ENCODE measurements around the gene VWF. TPM values are rescaled to one million over a fixed set of nuclear protein-coding genes. Genes with fewer than 3 reads are reported as not detected.

Gene VWF
- total RNA-seq, 1 experiment from 2014 or later = 0.05 TPM

GRCh38 chr12:5953835-5954586 is 170.5 kb downstream of the VWF start:
- DNase-seq (ENCODE audit: low read depth) = no peak

- no peak for DNase-seq (ENCODE audit: low read depth)
Measured at GRCh38 chr12:5952031-5952430, 172.4 kb downstream of the VWF start.

- no peak for DNase-seq (ENCODE audit: low read depth)
Measured at GRCh38 chr12:5948696-5949095, 175.8 kb downstream of the VWF start.

- no peak for DNase-seq (ENCODE audit: low read depth)
Measured at GRCh38 chr12:5947006-5947405, 177.5 kb downstream of the VWF start.

- no peak for DNase-seq (ENCODE audit: low read depth)
Measured at GRCh38 chr12:5946388-5946787, 178.1 kb downstream of the VWF start.

- peak; percentile 32 for DNase-seq (ENCODE audit: low read depth)
Measured at GRCh38 chr12:5945071-5946008, 179.1 kb downstream of the VWF start, which contains the start of gene ANO2. ANO2 (minus strand) TSS chr12:5945259; CDS start chr12:5945217, 42 bp downstream.

GRCh38 chr12:5944688-5945070 is 179.8 kb downstream of the VWF start:
- no peak for DNase-seq (ENCODE audit: low read depth)

GRCh38 chr12:5944053-5944452 is 180.4 kb downstream of the VWF start:
- no peak for DNase-seq (ENCODE audit: low read depth)

- DNase-seq (ENCODE audit: low read depth) = no peak
Measured at GRCh38 chr12:5941907-5942306, 182.6 kb downstream of the VWF start.

- no peak for DNase-seq (ENCODE audit: low read depth)
Measured at GRCh38 chr12:5927732-5928516, 196.5 kb downstream of the VWF start.

- no peak for DNase-seq (ENCODE audit: low read depth)
Measured at GRCh38 chr12:5925646-5926045, 198.8 kb downstream of the VWF start.

GRCh38 chr12:5924342-5924741 is 200.1 kb downstream of the VWF start:
- DNase-seq (ENCODE audit: low read depth) = no peak

GRCh38 chr12:5923751-5924150 is 200.7 kb downstream of the VWF start:
- no peak for DNase-seq (ENCODE audit: low read depth)

GRCh38 chr12:5923043-5923605 is 201.3 kb downstream of the VWF start:
- DNase-seq (ENCODE audit: low read depth) = no peak

- no peak for DNase-seq (ENCODE audit: low read depth)
Measured at GRCh38 chr12:5921966-5922899, 202.2 kb downstream of the VWF start.

GRCh38 chr12:5921027-5921909 is 203.2 kb downstream of the VWF start:
- DNase-seq (ENCODE audit: low read depth) = no peak

- DNase-seq (ENCODE audit: low read depth) = no peak
Measured at GRCh38 chr12:5916785-5917290, 207.6 kb downstream of the VWF start.

GRCh38 chr12:5915511-5915910 is 209.0 kb downstream of the VWF start:
- no peak for DNase-seq (ENCODE audit: low read depth)
